Measurements from ENCODE around the gene LNPK.
"Not testable (repeated sequence)": the region's sequence is repeated elsewhere in the genome, so short reads cannot be mapped to it uniquely, and the experiment has no call there.

Gene LNPK, protein sequence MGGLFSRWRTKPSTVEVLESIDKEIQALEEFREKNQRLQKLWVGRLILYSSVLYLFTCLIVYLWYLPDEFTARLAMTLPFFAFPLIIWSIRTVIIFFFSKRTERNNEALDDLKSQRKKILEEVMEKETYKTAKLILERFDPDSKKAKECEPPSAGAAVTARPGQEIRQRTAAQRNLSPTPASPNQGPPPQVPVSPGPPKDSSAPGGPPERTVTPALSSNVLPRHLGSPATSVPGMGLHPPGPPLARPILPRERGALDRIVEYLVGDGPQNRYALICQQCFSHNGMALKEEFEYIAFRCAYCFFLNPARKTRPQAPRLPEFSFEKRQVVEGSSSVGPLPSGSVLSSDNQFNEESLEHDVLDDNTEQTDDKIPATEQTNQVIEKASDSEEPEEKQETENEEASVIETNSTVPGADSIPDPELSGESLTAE

GRCh38 chr2:176001916-176002687 lies at the start of gene LNPK:
Gene LNPK, minus strand, starts transcription at chr2:176002267. Its CDS starts 6,683 bp downstream, at chr2:175995584.
- peak; percentile 91 for DNase-seq

DNA sequence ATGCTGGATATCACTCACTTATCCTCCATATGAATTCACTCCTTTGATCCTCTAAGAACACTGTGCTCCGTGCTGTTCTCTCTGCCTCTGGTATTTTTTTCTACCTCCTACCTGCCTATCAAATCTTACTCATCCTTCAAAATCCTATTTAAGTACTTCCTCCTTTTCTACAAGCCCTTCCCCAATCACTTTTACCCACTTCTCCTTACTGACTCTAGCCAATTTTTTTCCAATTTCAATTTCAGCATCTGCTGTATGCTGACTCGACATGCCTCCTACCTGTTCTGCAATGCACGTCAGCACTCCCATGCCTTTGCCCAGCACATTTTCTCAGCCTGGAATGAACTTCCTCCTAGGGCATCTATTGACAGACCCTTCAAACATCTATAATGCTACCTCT lies 37.3 kb upstream of the LNPK start:
- DNase-seq, result no peak

DNA sequence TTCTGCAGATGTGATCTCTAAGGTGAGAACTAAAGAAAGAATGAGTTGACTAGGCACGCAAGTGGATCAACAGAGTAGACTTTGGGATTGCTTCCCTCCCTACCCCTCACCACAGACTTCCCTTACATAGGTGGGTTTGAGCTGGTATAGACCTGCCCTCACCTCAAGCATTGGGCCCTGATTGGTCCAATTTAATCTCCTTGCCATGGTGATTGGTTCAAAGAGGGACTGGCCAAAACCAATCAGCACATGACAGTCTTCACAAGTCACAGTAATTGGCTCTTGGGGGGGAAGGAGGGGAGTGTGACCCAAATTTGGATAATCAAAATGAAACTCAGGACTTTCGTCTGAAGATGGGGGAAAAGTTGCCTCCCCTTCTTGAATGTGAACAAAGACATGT lies 36.6 kb upstream of the LNPK start:
- no peak for DNase-seq

- DNase-seq, result no peak
These were observed 33.1 kb upstream of the LNPK start for GRCh38 chr2:176035013-176035691.

DNA sequence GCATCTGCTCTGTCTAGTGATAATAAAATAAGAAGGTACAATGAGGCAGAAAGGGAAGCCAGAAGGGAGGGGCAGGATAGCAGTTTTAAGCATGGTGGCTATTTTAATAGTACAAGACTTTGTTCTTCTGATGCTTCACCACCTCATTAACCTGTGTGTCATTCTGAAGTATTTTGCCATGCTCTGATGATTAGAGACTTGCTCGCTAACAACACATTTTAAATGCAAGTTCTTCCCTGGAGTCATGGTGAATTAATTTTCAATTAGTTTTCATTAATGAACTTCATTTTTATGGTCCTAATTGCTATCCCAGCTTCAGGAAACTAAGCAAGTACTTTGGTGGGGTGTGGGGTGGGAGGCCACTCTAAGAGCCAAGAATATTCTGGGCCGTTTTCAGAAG lies 25.7 kb upstream of the LNPK start:
- DNase-seq, result no peak

DNA sequence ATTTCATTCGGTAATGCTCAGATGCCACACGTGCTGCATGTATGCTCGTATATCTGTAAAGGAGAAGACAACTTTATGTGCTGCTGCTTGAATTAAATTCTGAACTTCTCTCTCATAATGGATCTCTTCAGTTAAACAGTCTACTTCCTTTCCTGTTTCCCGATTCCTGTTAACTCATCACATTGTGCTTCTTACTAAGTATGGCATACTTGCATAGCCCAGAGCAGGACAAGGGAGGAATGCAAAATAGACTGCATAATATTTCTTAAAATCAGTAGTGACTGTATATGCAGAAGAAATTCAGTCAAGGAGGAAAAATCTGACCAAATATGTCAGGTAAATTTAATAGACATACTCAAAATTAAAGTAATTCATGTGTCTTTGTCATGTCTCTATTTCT lies 23.9 kb upstream of the LNPK start:
- DNase-seq, result no peak

DNA sequence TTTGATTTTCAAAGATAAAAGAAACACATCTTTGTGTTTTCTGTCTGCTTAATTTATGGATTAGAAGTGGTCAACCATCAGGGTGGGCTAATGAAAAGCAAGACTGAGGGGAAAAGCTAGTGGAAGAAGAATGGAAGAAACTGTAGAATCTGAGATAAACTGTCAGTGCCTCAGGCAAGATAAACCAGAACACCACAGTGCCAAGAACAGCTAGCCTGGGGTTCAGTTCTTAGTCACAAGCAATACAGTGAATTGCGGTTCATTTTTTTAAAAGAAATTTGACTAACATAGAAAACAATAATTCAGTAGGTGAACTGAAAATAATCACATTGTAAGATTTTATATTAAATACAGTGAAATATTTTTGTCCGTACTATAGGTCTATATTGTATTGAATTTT lies 22.0 kb upstream of the LNPK start:
- DNase-seq, result no peak

DNA sequence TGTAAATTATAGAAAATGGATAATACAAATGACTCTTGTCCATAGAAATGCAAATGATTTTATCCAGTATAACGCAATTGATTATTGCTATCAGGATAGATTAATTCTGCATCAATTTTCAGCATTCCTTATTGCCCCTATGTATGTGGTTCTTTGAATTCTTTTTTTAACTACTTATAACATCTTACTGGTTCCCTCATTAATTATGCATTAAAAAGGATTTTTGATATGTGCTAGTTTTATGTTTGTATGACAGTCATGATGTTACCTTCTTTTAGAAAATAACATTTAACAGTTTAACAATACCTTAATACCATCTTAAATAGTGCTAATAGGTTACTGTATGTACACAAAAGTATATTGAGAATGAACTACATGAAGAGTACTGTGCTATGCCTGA lies 20.0 kb upstream of the LNPK start:
- no peak for DNase-seq

- DNase-seq, result no peak
These were observed 18.3 kb upstream of the LNPK start for GRCh38 chr2:176020400-176020799.

DNA sequence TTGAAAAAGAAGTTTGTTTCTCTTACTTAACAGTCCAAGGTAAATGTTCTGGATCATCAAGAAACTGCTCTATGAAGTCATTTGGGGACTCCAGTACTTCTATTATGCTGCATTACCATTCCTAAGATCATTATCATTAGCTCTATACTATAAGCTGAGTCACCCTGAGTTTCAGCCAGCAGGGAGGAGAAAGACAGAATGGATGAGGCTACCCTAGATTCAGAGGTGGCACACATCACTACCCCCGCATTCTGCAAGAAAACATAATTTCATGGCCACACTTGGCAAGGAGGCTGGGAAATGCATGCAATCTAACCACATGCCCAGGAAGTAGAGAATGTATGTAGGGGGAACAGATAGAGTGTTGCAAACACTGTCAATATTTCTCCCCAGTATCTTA lies 16.6 kb upstream of the LNPK start:
- DNase-seq, result no peak

DNA sequence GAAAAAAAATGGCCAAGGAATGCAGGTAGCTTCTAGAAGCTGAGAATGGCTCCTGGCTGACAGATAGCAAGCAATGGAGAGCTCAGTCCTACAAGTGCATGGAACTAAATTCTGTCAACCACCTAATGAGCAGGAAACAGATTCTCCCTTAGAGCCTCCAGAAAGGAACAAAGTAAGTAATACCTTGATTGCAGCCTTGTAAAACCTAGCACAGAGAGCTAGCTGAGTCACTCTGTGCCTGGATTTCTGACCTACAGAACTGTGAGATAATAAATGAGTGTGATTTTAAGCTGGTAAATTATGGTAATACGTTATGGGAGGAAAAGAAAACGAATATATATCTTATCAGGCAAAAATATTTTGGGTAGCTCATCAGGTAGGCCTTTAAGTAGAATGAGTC lies 7.4 kb upstream of the LNPK start:
- no peak for DNase-seq

- no peak for DNase-seq
These were observed 2.9 kb upstream of the LNPK start for GRCh38 chr2:176004934-176005333.

GRCh38 chr2:176003958-176004357 lies 1.9 kb upstream of the LNPK start:
- no peak for DNase-seq

- DNase-seq, result no peak
These were observed 682 bp upstream of the LNPK start for GRCh38 chr2:176002688-176003210.

GRCh38 chr2:176001281-176001915 lies 669 bp downstream of the LNPK start:
- DNase-seq, result no peak

DNA sequence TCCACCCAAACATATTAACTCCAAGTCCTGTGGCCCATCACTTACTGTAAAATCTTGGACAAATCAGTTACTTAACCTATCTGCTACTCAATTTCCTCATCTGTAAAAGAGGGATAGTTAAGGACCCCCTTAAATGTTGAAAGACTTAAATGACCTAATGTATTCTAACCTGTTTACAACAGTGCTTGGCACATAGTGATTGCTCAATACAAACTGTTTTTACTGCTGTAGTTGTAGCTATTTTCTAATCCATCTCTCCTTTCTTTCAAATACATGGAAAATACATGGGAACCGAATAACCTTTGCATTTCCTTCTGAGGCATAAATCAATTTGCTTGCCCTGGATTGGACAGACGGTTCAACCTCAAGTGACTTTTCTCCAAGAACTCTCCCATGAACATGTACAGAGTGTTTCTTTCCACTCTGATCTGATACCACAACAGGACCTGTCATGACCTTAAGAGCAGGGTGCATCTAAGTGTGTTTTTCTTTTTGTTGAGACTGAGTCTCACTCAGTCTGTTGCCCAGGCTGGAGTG lies 2.7 kb downstream of the LNPK start:
- no peak for DNase-seq

DNA sequence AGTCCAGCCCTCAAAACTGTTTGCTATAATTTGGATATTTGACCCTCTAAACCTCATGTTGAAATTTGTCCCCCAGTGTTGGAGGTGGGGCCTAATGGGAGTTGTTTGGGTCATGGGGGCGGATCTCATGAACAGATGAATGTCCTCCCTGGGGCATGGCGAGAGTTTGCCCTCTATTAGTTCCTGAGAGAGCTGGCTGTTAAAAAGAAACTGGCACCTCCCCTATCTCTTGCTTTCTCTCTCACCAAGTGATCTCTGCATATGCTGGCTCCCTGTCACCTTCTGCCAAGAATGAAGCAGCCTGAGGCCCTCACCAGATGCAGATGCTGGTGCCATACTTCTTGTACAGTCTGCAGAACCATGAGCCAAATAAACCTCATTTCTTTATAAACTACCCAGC lies 12.0 kb downstream of the LNPK start:
- DNase-seq, result no peak

DNA sequence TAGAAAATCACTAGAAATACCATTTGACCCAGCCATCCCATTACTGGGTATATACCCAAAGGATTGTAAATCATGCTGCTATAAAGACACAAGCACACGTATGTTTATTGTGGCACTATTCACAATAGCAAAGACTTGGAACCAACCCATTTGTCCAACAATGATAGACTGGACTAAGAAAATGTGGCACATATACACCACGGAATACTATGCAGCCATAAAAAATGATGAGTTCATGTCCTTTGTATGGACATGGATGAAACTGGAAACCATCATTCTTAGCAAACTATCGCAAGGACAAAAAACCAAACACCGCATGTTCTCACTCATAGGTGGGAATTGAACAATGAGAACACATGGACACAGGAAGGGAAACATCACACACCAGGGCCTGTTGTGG lies 14.9 kb downstream of the LNPK start:
- not testable (repeated sequence) for DNase-seq

DNA sequence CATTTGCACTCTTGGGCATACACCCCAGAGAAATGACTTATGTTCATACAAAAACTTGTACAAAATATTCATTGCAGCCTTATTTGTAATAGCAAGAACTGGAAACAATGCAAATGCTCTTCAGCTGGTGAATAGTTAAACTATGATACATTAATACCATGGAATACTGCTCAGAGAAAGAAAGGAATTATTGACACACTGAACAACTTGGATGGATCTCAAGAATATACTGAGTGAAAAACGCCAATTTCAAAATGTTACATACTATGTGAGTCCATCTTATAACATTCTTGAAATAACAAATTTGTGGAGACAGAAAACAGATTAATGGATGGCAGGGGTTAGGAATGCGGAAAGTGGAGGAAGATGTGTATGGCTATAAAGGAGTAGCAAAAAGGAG lies 17.2 kb downstream of the LNPK start:
- no peak for DNase-seq

DNA sequence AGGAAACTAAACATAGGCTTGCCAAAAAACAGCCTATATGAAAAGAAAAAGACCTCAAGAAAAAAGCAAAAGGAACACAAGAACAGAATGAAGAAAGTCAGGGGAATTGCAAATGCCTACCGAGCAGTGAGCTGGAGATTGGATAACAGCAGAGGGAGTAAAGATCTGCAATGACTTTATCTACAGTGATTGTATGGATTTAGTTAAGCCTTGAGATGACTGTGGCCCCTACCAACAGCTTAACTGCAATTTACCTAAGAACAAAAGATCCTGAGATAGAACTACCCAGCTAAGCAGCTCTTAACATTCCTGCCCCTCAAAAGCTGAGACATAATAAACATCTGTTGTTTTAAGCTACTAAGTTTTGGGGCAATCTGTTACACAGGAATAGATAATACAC lies 20.5 kb downstream of the LNPK start:
- DNase-seq, result no peak

- no peak for DNase-seq
These were observed 25.5 kb downstream of the LNPK start for GRCh38 chr2:175976391-175977157.

GRCh38 chr2:175973373-175973772 lies 28.7 kb downstream of the LNPK start:
- no peak for DNase-seq
